Measurements from ENCODE around the gene PRKAG2.
"Not testable (repeated sequence)": the region's sequence is repeated elsewhere in the genome, so short reads cannot be mapped to it uniquely, and the experiment has no call there.

PRKAG2 gene

GRCh38 chr7:151799506-151799905 lies 77.4 kb downstream of the PRKAG2 start:
- H3K27ac ChIP-seq, result no peak overlapping the region
- no peak overlapping the region for H3K4me3 ChIP-seq
- no peak for DNase-seq (ENCODE audit: low spot score)
- TF ChIP-seq CTCF (IDR thresholded peaks at IDR 0.05), result no peak

- no peak overlapping the region for H3K4me3 ChIP-seq
- DNase-seq (ENCODE audit: low spot score), result no peak
- TF ChIP-seq CTCF (IDR thresholded peaks at IDR 0.05), result no peak
- H3K27ac ChIP-seq, result peak overlapping the region in 1 of 2 donors; percentile 73
These were observed 78.0 kb downstream of the PRKAG2 start for GRCh38 chr7:151798851-151799448.

GRCh38 chr7:151797667-151798307 lies 79.1 kb downstream of the PRKAG2 start:
- H3K27ac ChIP-seq, result peak overlapping the region in 1 of 2 donors; percentile 73
- not testable (repeated sequence) for H3K4me3 ChIP-seq; DNase-seq (ENCODE audit: low spot score)

- DNase-seq (ENCODE audit: low spot score), result no peak
- TF ChIP-seq CTCF (IDR thresholded peaks at IDR 0.05), result no peak
- H3K27ac ChIP-seq, result peak overlapping the region in 1 of 2 donors; percentile 73
- H3K4me3 ChIP-seq, result no peak overlapping the region
These were observed 79.9 kb downstream of the PRKAG2 start for GRCh38 chr7:151796871-151797537.

- DNase-seq (ENCODE audit: low spot score), result no peak
- peak overlapping the region in 1 of 2 donors; percentile 73 for H3K27ac ChIP-seq
- H3K4me3 ChIP-seq, result no peak overlapping the region
- TF ChIP-seq CTCF (IDR thresholded peaks at IDR 0.05), result no peak
These were observed 80.6 kb downstream of the PRKAG2 start for GRCh38 chr7:151796091-151796870.

GRCh38 chr7:151795168-151795811 lies 81.6 kb downstream of the PRKAG2 start:
- TF ChIP-seq CTCF (IDR thresholded peaks at IDR 0.05), result no peak
- H3K4me3 ChIP-seq, result no peak overlapping the region
- no peak overlapping the region for H3K27ac ChIP-seq
- DNase-seq (ENCODE audit: low spot score), result no peak

Measured in coronary artery (tissue), 2 donors.